NB4 (cell line): ENCODE results near the gene COL4A2.

Source experiments
- CTCF ChIP-seq: IDR thresholded peaks from one replicate; pipeline ENCODE4 v1.5.1; 2012; ENCODE audit warnings: low read depth, low read length
- POLR2A ChIP-seq: IDR thresholded peaks from 2 replicates; pipeline ENCODE4 v1.6.1; 2011; ENCODE audit warnings: mild to moderate bottlenecking; ENCODE audit not compliant: insufficient read length; ENCODE audit errors: extremely low read depth

GRCh38 chr13:110341445-110342244 lies 34.6 kb downstream of the COL4A2 start:
- TF ChIP-seq CTCF (no peak), POLR2A (no peak)
